GM18861 (cell line): ENCODE data around the gene EVC2.
"Not testable (repeated sequence)": the region's sequence is repeated elsewhere in the genome, so short reads cannot be mapped to it uniquely, and the experiment has no call there.

Experiments
- ATAC-seq: cut with Tn5 transposase; IDR thresholded peaks from one replicate; pipeline ENCODE4 v1.9.1; 2021; ENCODE audit not compliant: unreplicated experiment

EVC2 gene

DNA sequence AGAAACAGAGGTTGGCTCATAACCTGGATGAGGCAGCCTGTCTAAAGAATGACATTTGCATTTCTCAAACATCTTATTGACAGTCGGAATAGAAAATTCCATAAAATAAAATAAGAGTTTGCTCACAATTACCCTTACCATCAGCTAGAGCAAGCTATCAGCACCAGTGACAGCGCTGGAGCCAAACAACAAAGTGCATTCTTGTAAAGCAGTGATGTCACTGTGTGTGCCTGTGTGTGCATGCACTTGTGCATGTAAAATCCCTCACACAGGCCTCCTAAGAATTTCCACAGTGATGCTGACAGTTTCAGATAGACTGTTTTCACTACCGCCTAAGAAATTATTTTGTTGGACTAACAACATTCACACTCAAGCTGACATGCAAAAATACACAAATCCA is 77.6 kb downstream of the EVC2 start:
- ATAC-seq, result no peak

DNA sequence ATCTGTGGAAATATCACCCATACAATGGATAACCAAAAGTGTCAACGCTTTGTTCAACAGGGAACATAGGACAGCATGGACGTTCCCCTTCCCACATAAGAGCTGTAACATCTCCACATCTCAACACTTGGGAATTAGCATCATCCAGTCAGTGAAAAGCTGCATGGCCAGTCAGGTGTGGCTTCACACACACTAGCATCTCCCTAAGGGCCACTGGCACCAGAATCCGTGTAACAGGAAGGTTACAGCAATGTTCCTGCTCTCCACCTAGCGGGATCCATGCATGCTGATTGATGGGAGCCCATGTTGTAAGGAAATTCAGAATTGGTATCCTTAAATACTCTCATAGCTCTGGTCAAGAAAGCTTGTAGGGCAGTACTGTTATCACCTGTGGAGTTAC is 78.8 kb downstream of the EVC2 start:
- ATAC-seq, result no peak

DNA sequence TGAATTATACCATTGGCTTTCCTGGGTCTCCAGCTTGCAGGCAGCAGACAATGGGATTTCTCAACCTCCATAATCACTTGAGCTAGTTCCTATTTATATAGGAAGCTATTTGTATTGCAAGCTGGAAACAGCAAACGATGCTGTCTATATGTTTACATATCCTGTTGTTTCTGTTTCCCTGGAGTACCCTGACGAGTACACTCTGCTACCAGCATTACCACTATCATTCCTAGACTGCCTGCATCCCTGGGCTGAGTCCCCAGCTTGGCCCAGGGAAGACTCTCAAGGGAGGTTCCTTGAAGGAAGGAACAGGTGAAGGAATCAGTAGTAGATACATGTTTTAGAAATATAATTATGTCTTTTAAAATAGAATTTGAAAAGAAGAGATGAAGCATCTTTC is 81.4 kb downstream of the EVC2 start:
- no peak for ATAC-seq

DNA sequence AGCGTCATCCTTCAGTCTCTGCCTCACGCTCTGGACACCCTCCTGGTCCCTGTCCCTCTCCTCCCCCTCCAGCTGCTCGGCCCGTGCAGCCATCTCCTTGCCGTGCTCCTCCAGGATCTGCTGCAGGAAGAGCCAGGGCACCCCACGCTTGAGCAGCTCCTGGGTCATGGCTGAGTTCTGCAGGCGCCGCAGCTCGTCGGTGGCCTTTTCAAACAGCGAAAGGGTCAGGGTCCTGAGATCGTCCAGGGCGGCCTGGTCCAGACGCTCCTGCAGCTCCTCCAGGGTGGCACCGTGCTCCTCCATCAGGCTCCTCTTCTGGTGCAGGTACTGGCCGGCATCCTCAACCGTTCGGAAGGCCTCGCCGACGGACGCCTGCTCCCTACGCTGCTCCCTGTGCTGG is 85.8 kb downstream of the EVC2 start:
- ATAC-seq, result no peak

DNA sequence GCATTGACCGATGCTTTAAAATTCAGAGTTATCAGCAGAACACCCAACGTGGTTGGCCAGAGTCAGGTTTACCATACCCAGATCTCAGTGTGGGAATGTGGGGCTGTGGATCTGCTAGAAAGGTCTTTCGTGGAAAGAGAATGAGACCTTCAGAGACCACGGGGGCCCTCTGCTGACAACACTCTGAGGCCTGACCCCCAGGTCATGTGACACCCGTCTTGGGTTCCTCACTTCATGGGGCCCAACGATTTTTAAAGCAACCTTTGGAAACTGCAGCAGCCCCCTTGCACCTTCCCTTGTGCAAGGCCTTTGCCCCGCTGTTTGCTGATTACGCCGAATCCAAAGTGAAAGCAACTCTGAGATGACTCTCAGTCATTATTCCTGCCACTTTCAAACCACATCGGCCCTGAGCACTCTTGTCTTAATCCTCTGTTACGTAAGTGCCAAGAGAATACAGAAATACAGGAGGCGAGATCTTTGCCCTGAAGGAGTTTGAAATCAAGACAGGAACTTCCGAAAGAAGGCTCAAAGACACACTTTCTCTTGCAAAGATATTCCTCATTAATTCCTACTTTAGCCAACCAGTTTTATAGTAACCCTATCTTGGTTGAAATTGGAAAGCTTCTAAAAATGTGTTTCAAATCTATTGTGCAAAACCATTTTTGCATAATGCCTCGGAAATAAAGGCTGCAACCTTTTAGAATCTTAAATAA is 88.3 kb downstream of the EVC2 start:
- no peak for ATAC-seq

DNA sequence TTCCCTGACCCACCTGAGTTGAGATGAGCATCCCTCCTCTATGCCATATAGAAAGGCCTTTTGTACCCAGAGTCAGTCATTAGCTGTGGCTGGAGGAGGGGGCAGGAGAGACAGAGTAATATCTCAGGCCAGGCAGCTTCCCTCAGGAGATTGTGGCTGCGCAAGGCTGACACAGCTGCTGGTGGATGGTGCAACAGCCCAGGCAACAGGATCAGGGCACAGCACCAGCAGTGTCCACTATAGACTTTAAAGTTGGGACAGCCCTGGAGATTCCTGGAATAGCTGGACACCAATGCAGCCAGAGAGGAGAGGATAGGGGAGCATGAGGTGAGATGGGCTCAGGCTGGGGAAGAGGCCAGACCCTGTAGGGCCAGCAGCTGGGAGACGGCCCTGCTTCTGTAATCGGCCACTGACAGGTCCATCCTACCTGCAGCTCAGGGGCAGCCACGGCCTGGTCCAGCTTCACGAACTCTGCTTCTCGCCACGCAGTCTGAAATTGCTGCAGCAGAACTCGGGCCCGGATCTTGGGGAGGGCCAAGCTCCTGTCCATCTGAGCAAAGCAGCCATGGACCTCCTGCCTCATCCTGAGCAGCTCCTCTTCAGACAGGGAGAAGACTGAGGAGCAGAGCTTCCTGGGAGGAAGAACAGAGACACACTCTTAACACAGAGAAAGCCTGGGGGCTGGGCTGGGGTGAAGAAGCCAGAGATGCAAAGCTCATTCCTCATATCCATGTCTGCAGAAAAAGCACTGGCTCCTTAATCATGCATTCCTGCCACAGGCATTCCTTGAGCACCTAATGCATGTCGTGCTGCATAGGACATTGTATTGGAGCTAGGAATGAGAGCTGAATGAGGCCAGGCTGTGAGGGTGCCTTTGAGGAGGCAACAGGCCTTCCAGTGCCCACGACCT is 90.1 kb downstream of the EVC2 start:
- ATAC-seq, result no peak

DNA sequence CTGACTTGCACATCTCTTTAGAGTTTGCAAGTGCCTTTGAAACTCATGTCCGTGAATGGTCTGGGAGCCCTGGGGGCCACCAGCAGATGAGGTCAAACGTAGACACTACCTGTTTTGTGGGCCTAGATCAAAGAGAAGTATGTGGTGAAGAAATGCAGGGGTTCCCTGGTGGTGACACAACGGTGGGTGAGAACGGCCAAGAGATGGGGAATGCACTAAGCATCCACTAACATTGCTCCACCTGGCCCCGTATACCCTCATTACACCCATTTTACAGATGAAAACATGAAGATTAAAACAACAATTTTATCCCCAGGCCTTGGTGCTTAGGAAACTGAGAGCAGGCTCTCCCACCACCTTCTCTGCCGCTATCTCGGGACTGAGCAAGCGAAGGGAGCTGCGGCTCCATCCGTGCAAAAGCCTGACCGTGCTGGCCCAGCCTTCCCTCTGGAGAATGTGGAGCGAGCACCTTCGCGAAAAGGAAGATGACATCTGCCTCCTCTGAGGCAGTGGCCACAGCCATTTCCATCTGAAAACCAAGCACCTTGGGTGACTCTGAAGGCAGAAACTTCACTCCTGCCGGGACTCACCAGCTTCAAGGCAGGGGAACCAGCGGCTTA is 91.9 kb downstream of the EVC2 start:
- ATAC-seq, result no peak

DNA sequence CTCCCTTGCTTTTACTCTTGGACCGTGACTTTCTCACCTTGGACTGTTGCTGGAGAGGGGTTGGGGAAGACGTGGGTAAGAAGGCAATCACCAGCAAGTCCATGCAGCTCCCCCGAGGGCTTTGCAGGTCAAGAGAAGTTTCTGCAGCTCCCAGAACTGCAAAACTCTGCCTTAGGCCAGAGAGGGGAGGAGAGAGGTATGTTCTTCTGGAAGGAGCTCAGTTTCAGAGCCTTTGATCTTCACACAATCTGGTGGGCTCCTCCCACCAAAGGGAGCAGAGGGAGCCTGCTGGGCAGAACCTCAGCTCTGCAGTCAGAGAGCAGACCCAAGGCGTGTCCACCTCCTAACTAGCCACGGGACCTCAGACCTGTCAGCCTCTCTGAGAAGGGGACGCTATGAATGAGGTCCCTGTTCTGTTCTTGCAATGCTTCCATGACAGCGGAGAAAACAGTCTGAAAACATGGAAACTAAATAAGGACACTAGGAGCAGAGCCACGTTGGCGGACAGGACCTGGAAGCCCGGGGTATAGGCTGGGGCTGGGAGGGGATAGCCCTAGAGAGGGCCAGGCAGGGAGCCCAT is 92.8 kb downstream of the EVC2 start:
- ATAC-seq, result no peak

DNA sequence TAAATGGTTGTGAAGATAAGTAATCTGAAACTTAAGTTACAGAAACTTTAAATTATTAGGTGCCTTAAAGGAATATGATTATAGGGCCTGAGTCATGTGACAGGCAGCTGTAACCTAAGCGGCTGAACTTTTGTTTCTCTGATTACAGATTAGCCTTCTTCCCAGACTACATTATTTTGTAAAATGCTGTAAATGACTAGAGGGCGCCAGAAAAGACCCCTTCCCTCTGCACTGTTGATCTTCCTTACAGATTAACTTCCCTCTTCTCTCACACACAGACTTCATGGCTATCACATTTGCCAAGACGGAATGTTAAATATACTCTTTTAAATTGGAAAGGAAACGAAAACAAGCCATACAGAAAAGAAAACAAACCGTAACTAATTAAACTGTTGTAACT is 96.6 kb downstream of the EVC2 start:
- ATAC-seq, result no peak

DNA sequence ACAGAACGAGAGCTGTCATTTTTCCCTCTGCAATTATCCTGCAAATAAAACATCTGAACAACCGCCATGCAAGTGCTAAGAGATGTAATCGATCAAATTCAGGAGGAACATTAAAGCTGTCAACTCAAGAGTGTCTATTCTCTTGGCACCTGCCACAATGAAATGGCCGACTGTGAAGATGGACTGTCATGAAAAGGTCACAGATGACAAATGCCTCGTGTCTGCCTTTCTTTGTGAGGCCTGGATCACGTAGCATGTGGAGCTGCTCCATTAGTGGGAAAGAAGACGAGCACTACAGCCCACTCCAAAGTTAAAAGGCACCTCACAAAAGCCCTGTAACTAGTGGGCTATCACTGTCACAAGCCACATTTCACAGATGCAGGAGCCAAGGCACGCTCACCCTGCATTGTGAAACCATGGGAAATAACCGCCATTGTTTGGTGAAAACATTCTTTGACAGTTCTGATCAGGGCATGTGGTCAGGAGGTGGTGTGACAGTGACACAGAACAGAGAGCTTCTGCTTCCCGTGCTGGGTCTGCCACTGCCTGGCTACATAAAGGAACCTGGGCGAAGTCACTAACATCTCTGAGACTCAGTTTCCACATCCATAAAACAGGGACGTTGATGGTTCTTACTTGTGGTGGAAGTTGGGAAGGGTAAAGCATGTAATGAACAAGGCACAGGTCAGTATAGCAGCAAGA is 98.9 kb downstream of the EVC2 start:
- ATAC-seq, result no peak

DNA sequence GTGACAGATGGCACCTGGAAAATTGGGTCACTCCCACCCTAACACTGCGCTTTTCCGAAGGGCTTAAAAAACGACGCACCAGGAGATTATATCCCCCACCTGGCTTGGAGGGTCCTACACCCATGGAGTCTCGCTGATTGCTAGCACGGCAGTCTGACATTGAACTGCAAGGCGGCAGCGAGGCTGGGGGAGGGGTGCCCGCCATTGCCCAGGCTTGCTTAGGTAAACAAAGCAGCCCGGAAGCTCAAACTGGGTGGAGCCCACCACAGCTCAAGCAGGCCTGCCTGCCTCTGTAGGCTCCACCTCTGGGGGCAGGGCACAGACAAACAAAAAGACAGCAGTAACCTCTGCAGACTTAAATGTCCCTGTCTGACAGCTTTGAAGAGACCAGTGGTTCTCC is 114.5 kb downstream of the EVC2 start:
- not testable (repeated sequence) for ATAC-seq

DNA sequence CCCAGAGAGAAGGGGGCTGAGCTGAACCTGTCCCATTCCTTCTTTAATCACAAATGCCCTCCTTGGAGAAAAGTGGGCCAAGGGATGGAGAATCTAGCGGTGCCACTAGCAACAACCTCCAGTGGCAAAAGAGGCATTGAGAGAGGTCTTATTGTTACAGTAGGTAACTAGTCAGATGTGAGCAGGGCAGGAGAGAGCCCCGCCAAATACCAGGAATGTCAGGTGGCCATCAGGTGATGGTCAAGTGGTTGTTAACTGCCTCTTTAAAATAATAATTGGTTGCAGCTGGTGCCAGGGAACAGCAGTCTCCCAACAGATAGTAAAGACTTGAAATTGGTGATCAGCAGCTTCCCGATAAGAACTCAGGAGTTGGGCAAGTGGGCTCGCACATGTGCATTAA is 116.1 kb downstream of the EVC2 start:
- ATAC-seq, result no peak

DNA sequence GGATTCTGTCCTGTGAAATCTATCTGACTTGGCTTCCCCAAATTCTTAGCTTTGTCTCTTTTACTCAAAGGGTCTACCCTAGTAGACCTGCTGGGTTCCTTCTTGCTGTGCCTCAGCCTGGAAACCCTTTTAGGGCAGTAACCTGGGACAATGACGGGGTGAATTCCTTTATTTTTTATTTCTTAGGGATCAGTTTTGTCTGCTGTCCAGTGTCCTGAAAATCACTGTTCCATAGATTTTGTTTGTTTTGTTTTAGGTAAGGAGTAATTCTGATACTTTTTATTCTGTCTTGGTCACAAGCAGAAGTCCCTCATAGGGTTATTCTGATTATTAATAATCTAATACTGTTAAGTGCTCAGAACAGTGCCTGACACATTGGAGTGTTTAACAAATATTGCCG is 118.9 kb downstream of the EVC2 start:
- no peak for ATAC-seq

DNA sequence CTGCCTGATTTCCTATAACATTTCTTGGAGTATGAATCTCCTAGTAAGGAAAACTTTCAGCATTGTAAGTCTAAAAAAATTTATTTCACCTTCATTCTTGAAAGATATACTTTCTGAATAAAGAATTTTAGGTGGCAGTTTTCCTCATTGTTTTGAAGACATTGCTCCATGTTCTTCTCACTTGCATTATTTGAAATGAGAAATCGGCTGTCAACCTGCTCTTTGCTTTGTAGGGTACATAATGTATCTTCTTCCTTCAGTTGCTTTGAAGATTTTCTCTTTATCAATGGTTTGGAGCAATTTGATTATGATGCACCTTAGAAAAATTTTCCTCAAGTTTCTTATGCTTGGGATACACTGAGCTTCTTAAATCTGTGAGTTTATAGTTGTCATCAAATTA is 120.3 kb downstream of the EVC2 start:
- no peak for ATAC-seq

DNA sequence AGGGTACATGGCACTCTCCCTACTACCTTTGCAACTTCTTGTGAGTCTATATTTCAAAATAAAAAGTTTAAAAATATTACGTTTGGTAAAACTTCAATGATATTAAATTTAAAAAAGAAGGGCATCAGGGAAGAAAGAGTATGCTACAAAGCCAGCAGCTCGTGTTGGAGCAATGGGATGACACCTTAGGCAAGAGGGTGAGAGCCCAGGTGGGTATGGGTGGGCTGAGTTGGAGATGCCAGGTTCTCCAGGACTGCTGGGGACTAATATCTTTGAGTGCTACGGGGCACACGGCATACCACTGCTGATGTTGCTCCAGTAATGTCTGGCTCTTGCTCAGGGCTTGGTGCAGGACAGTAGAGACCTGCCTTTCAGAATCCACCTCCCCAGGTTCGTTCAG is 132.4 kb downstream of the EVC2 start:
- ATAC-seq, result no peak

DNA sequence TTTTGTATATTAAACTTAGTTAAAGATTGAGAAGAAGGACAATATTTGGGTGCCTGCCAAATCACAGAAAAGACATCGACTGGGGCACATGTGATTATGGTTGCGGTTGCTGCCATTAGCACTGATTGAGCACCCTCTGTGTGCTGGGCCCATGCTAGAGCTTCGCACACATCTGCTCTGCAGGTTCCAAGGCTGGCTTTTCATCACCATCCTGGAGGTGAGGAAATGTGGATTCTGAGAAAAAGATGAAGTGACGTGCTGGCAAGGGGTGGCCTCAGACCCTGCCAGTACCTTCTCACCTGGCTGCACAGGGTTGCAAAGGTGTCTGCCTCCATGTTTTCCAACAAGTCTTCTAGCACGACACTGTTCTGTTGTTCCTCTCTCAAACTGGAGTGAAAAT is 134.0 kb downstream of the EVC2 start:
- no peak for ATAC-seq

DNA sequence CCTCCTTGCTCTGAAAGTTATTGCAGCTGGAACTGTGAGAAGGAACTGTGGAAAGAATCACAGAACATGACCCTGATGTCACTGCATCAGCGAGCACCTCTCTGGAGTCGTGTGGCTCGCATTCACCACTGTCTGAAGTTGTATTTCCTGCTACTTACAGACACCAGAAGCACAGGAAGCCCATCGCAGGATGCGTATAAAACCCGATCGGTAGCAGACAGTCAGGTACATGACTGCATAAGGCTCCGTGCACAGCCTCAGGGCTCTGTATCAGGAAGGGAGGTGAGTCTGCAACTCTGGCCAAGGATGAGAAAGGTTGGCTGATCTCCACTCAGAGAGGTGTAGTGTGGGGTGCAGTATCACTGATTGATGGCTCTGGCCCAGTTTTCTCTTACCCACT is 134.4 kb downstream of the EVC2 start:
- no peak for ATAC-seq

DNA sequence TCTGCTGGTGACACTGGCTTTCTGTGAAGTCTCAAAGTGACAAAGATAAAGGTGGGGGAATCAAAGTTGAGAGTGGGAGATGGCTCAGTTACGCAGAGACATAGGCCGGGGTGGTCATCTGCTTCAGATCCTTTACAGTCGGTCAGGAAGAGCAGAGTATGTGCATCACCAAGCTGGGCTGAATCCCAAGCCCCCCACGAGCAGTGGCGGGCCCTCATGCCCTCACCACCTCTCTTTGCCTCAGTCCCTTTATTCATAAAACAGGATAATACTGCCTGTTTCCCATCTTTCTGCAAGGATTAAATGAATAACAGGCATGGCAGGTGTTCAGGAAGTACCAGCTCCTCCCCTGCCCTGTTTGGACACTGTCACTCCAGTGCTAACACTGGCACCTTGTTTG is 135.6 kb downstream of the EVC2 start:
- no peak for ATAC-seq

DNA sequence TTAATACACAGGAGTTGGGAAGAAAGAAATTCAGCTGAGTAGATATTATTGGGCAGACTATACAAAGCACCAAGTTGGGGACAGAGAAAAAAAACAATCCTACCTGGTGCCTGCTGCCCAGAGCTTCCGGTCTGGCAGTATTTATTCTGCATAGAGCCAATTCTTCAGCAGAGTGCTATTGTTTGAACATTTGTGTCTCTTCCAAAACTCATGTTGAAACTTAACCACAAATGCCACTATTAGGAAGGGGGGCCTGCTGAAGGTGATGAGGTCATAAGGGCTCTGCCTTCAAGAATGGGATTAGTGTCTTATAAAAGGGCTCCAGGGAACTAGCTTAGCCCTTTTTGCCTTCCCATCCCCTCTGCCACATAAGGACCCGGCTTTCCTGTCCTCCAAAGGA is 136.2 kb downstream of the EVC2 start:
- no peak for ATAC-seq

DNA sequence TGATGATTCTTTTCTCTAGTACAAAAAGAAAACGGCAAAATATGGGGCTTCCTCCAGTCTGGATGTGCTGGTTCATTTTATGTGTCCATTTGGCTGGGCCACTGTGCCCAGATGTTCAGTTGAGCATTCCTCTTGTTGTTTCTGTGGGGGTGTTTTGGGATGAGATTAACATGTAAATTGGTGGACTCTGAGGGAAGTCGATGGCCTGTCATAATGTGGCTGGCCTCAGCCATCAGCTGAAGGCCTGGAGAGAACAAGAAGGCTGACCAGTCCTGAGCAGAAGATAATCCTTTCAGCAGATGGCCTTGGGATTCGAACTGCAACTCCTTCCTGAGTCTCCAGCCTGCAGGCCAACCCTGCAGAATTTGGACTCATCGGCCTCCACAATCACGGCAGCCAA is 136.7 kb downstream of the EVC2 start:
- no peak for ATAC-seq

DNA sequence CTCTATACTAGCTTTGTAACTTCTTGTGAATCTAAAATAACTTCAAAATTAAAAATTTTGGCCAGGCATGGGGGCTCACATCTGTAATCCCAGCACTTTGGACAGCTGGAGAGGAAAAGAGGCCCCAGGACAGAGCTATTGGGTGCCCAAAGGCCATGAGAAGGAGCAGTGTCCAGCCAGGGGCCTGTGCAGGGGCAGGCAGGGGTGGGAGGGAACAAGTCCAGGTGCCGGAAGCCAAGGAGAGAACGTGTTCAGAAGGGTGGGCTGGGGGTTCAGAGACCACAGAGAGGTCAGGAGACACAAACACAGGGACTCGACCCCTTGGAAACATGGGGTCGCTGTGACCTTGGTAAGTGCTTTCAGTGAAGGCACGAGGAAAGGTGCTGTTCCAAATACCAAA is 138.9 kb downstream of the EVC2 start:
- no peak for ATAC-seq
